HS-27A (cell line): Measurements from ENCODE around the gene ELFN1.

Experiments
- DNase-seq: peaks from one replicate; pipeline ENCODE4 v3.0.0-alpha.2; 2012; ENCODE audit warnings: low read depth, missing footprints

The ELFN1 gene

GRCh38 chr7:1675673-1676549 lies 5.8 kb downstream of the ELFN1 start:
- no peak for DNase-seq

- no peak for DNase-seq
Measured at GRCh38 chr7:1676550-1677078, 6.5 kb downstream of the ELFN1 start.

- DNase-seq = no peak
Measured at GRCh38 chr7:1677206-1678080, 7.4 kb downstream of the ELFN1 start.

GRCh38 chr7:1678081-1678543 lies 8.0 kb downstream of the ELFN1 start:
- DNase-seq = no peak

GRCh38 chr7:1678571-1679325 lies 8.7 kb downstream of the ELFN1 start:
- no peak for DNase-seq

GRCh38 chr7:1679326-1679965 lies 9.4 kb downstream of the ELFN1 start:
- no peak for DNase-seq

- no peak for DNase-seq
Measured at GRCh38 chr7:1679966-1680730, 10.1 kb downstream of the ELFN1 start.

GRCh38 chr7:1681581-1681980 lies 11.5 kb downstream of the ELFN1 start:
- DNase-seq = no peak

- no peak for DNase-seq
Measured at GRCh38 chr7:1685000-1685624, 15.0 kb downstream of the ELFN1 start.

- no peak for DNase-seq
Measured at GRCh38 chr7:1688542-1688941, 18.5 kb downstream of the ELFN1 start.

- DNase-seq = no peak
Measured at GRCh38 chr7:1689311-1689710, 19.2 kb downstream of the ELFN1 start.

GRCh38 chr7:1690359-1690958 lies 20.4 kb downstream of the ELFN1 start:
- DNase-seq = no peak

GRCh38 chr7:1691096-1691495 lies 21.0 kb downstream of the ELFN1 start:
- DNase-seq = no peak

GRCh38 chr7:1691601-1692514 lies 21.8 kb downstream of the ELFN1 start:
- no peak for DNase-seq

GRCh38 chr7:1692515-1693418 lies 22.7 kb downstream of the ELFN1 start:
- DNase-seq = no peak

GRCh38 chr7:1693419-1693990 lies 23.4 kb downstream of the ELFN1 start:
- no peak for DNase-seq

- DNase-seq = no peak
Measured at GRCh38 chr7:1693991-1694524, 24.0 kb downstream of the ELFN1 start.
